Adrenal gland (tissue), 12 donors: ENCODE measurements around the gene BRD1. TPM values are rescaled to one million over a fixed set of nuclear protein-coding genes. Genes with fewer than 3 reads are reported as not detected.

Source experiments
- DNase-seq, 7 donors: peaks; one replicate each; pipeline ENCODE4 v3.0.0-alpha.2; 2019 to 2020
- H3K27ac ChIP-seq, 5 donors: fragments of 200-600 bp; sonication (generic) in 4 of 5; 1 replicate in 3 of 5; 2 replicates in 2 of 5; pipeline versions ENCODE4 v1.5.1 to v1.8.0; 2016 to 2020; ENCODE audit warnings: mild to moderate bottlenecking in 1 of 5
- H3K27me3 ChIP-seq: fragments of 200-600 bp; 2 replicates; pipeline ENCODE4 v1.8.0; 2021
- H3K36me3 ChIP-seq, 2 donors: fragments of 200-600 bp; replicated peaks in 1 of 2; 1 replicate in 1 of 2; 2 replicates in 1 of 2; pipeline versions ENCODE4 v1.5.1 to v1.8.0; 2018 to 2022
- H3K4me1 ChIP-seq, 2 donors: fragments of 200-600 bp; replicated peaks in 1 of 2; 1 replicate in 1 of 2; 2 replicates in 1 of 2; pipeline versions ENCODE4 v1.5.1 to v1.8.0; 2018 to 2021
- H3K4me3 ChIP-seq, 4 donors: fragments of 200-600 bp; sonication (generic) in 3 of 4; one replicate each; pipeline ENCODE4 v1.5.1; 2016 to 2018
- H3K9me3 ChIP-seq, 3 donors: fragments of 200-600 bp; sonication (generic) in 1 of 3; replicated peaks in 1 of 3; 1 replicate in 2 of 3; 2 replicates in 1 of 3; pipeline versions ENCODE4 v1.5.1 to v1.8.0; 2016 to 2021
- POLR2A ChIP-seq, 2 donors: fragments of 450-650 bp; IDR thresholded peaks; one replicate each; pipeline ENCODE4 v1.6.1; 2017; ENCODE audit warnings: antibody characterized with exemption in 2 of 2, mild to moderate bottlenecking in 2 of 2, moderate library complexity in 1 of 2
- WGBS, 4 donors: extraction: QIAGEN DNeasy Blood & Tissue Kit in 2 of 4; methylation state at CpG; one replicate each; pipeline versions ENCODE4 v1.1.5 to v1.1.7; 2013 to 2017; 5-methylcytosine and 5-hydroxymethylcytosine counted together
- intact Hi-C, 2 donors: fragments of 100-400 bp; cut with DNase I; formaldehyde crosslinking; loops; one replicate each; pipeline versions ENCODE4 v1.14.1 to v1.15.0; 2022 to 2023
- polyA plus RNA-seq, 3 donors: library from polyadenylated mRNA; stranded (reverse); fragments of 200-250 nt in 2 of 3; fragments of 350-450 nt in 1 of 3; fragmentation: Illumina TruSeq in 1 of 3; extraction: RNeasy Lipid Tissue Mini Kit (QIAGEN cat#74804) in 1 of 3; gene quantifications; one replicate each; pipeline ENCODE4 v1.2.3, GENCODE V29; 2013 to 2014
- total RNA-seq, 9 donors: library from RNA; depleted of rRNA in 4 of 9; stranded (reverse); fragments of >200 nt in 4 of 9; fragments of 120-200 nt in 1 of 9; fragmentation: NEBNext Ultra II Directional in 1 of 9; extraction: Animal tissue kit (Norgen Biotek cat#: 25700) in 1 of 9; gene quantifications; one replicate each; pipeline versions ENCODE4 v1.1.0 to v1.2.4, GENCODE V29; 2013 to 2023
- TF ChIP-seq, protein P1 (sequence below), 6 experiments: fragments of 450-650 bp in 4 of 6; fragments of 200-600 bp in 2 of 6; sonication (generic) in 1 of 6; IDR thresholded peaks; 1 replicate in 5 of 6; 2 replicates in 1 of 6; pipeline versions ENCODE4 v1.5.1 to v1.8.0; 2016 to 2021; ENCODE audit warnings: antibody characterized with exemption in 6 of 6, mild to moderate bottlenecking in 2 of 6, moderate library complexity in 1 of 6
- donor health status: healthy with polysubstance abuse.
- donor health status: Bipolar disorder and iron deficiency.
- donor health status: DM: yes; HTN: yes; CAD: no.
- donor health status: DM: no; HTN: no; CAD: no.
- donor health status: DM: no; HTN: no; CAD: no.
- donor health status: DM: yes; HTN: yes; CAD: no.

BRD1 gene
- total and polyA plus RNA-seq, 12 donors, result 9.4 to 62.4 (median 26.6) TPM

DNA sequence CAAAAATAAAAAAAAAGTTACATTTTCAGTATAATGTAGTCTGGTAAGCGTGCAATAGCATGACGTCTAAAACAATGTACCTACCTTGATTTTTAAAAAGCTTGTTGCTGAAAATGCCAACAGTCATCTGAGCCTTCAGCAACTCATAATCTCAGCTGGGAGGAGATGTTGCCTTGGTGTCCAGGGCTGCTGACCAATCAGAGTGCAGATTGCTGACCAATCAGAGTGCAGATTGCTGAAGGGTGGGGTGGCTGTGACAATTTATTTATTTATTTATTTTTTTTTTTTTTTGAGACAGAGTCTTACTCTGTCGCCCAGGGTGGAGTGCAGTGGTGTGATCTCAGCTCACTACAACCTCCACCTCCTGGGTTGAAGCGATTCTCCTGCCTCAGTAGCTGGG lies 43.8 kb upstream of the BRD1 start:
- Histone ChIP-seq H3K36me3 (no peaks in the 10 kb centered on the region), H3K27ac (no peak overlapping the region), H3K4me1 (no peaks in the 10 kb centered on the region), H3K4me3 (no peak overlapping the region), H3K9me3 (peaks cover 0 to 4% (median 0%) of the 10 kb centered on the region in 3 donors), H3K27me3 (no peaks in the 10 kb centered on the region)
- 93 to 97% (median 96%) methylated on average over 4 of the region's 4 CpGs for WGBS, 4 donors
- peak in 1 of 7 donors; percentile 12 for DNase-seq
- intact Hi-C loops, result no loop called here
- no peak for TF ChIP-seq POLR2A (IDR thresholded peaks at IDR 0.05)
- TF ChIP-seq, protein P1, sequence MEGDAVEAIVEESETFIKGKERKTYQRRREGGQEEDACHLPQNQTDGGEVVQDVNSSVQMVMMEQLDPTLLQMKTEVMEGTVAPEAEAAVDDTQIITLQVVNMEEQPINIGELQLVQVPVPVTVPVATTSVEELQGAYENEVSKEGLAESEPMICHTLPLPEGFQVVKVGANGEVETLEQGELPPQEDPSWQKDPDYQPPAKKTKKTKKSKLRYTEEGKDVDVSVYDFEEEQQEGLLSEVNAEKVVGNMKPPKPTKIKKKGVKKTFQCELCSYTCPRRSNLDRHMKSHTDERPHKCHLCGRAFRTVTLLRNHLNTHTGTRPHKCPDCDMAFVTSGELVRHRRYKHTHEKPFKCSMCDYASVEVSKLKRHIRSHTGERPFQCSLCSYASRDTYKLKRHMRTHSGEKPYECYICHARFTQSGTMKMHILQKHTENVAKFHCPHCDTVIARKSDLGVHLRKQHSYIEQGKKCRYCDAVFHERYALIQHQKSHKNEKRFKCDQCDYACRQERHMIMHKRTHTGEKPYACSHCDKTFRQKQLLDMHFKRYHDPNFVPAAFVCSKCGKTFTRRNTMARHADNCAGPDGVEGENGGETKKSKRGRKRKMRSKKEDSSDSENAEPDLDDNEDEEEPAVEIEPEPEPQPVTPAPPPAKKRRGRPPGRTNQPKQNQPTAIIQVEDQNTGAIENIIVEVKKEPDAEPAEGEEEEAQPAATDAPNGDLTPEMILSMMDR (IDR thresholded peaks at IDR 0.05), result no peak

DNA sequence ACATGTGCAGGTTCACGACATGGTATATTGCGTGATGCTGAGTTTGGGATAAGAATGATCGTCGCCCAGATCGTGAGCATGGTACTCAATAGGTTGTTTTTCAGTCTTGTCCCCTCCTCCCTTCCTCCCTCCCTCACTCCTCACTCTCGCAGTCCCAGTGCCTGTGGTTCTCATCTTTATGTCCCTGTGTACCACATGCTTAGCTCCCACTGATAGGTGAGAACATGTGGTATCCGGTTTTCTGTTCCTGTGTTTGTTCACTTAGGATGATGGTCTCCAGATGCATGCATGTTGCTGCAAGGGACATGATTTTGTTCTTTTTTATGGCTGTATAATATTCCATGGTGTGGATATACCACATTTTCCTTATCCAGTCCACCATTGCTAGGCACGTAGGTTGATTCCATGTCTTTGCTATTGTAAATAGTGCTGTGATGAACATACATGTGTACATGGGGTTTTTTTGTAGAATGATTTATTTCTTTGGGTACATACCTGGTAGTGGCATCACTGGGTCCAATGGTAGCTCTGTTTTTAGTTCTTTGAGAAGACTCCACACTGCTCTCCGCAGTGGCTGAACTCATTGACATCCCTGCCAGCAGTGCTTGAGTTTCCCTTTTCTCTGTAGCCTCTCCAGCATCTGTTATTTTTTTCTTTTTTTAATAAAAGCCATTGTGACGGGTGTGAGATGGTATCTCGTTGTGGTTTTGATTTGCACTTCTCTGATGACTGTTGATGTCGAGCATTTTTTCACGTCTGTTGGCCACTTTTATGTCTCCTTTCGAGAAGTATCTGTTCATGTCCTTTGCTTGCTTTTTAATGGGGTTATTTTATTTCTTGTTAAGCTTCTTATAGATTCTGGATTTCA lies 42.4 kb upstream of the BRD1 start:
- intact Hi-C loops, result no loop called here
- H3K4me3 ChIP-seq, result no peak overlapping the region
- WGBS, 4 donors, result 87 to 95% (median 91%) methylated on average over 13 to 14 of the region's 14 CpGs
- no peaks in the 10 kb centered on the region for H3K4me1 ChIP-seq
- peaks cover 0 to 15% (median 0%) of the 10 kb centered on the region in 3 donors for H3K9me3 ChIP-seq
- peak in 1 of 7 donors; percentile 7 for DNase-seq
- no peaks in the 10 kb centered on the region for H3K36me3 ChIP-seq
- H3K27me3 ChIP-seq, result no peaks in the 10 kb centered on the region
- no peak overlapping the region for H3K27ac ChIP-seq
- TF ChIP-seq, protein P1 (IDR thresholded peaks at IDR 0.05), result no peak
- TF ChIP-seq POLR2A (IDR thresholded peaks at IDR 0.05), result no peak

DNA sequence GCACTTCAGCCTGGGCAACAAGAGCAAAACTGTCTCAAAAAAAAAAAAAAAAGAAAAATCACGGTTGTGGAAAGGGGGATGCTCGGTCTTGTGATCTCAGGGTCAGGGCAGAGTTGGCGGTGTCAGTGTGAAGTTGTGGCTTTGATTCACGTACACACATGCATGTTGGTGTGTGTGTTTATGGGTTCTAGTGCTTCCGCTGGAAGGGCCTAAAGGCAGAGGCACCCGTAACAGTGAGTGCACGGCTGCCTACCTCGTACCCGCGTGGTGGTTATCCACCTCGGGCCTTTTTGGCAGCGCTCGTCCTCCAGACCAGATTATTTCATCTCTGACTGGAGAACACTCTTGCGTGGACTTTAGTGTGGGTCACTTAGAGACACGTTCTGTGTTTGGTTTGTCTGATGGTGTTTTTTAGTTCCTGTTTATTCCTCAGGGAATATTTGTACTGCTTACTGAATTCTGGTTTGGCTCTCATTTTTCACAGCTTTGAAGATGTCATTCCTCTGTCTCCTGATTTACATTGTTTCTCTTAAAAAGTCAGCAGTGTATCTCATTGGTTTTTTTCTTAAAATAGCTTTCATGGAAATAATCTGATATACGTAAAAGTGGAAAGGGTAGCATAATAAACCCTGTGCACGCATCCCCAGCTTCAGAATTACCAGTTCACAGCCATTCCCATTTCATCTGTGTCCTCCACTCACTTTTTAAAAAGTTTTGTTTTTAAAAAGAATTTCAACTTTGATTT lies 41.6 kb upstream of the BRD1 start:
- DNase-seq, result peak in 1 of 7 donors; percentile 2
- Histone ChIP-seq H3K4me1 (no peaks in the 10 kb centered on the region), H3K9me3 (peaks cover 0 to 15% (median 0%) of the 10 kb centered on the region in 3 donors), H3K27ac (no peak overlapping the region), H3K27me3 (no peaks in the 10 kb centered on the region), H3K4me3 (no peak overlapping the region), H3K36me3 (no peaks in the 10 kb centered on the region)
- intact Hi-C loops, result no loop called here
- 89 to 92% (median 91%) methylated on average over 14 to 17 of the region's 17 CpGs for WGBS, 4 donors
- TF ChIP-seq POLR2A (IDR thresholded peaks at IDR 0.05), result no peak
- TF ChIP-seq, protein P1 (IDR thresholded peaks at IDR 0.05), result no peak
